Measurements from ENCODE around the gene CFAP107.

- TF ChIP-seq, protein P1, sequence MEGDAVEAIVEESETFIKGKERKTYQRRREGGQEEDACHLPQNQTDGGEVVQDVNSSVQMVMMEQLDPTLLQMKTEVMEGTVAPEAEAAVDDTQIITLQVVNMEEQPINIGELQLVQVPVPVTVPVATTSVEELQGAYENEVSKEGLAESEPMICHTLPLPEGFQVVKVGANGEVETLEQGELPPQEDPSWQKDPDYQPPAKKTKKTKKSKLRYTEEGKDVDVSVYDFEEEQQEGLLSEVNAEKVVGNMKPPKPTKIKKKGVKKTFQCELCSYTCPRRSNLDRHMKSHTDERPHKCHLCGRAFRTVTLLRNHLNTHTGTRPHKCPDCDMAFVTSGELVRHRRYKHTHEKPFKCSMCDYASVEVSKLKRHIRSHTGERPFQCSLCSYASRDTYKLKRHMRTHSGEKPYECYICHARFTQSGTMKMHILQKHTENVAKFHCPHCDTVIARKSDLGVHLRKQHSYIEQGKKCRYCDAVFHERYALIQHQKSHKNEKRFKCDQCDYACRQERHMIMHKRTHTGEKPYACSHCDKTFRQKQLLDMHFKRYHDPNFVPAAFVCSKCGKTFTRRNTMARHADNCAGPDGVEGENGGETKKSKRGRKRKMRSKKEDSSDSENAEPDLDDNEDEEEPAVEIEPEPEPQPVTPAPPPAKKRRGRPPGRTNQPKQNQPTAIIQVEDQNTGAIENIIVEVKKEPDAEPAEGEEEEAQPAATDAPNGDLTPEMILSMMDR (IDR thresholded peaks at IDR 0.05) = no peak
- no peak for TF ChIP-seq POLR2A (IDR thresholded peaks at IDR 0.05)
Measured at GRCh38 chr1:12762766-12763165, 16.8 kb downstream of the CFAP107 start.
